HuH-7 (cell line): ENCODE measurements around the gene ABCA7.

Experiments
- DNase-seq: peaks from one replicate; pipeline ENCODE4 v3.0.0; 2011; ENCODE audit warnings: low spot score

Gene ABCA7

GRCh38 chr19:1055886-1056620, 16.1 kb downstream of the ABCA7 start:
- DNase-seq = no peak

- DNase-seq = no peak
These were observed 17.4 kb downstream of the ABCA7 start for GRCh38 chr19:1057176-1057855.

GRCh38 chr19:1058112-1058511, 18.2 kb downstream of the ABCA7 start:
- no peak for DNase-seq

GRCh38 chr19:1060689-1061088, 20.8 kb downstream of the ABCA7 start:
- DNase-seq = no peak

GRCh38 chr19:1061987-1062386, 22.1 kb downstream of the ABCA7 start:
- DNase-seq = no peak

- DNase-seq = peak; percentile 67
These were observed 22.6 kb downstream of the ABCA7 start for GRCh38 chr19:1062387-1063029.

- DNase-seq = no peak
These were observed 23.4 kb downstream of the ABCA7 start for GRCh38 chr19:1063030-1063908.

- DNase-seq = peak; percentile 59
These were observed 24.2 kb downstream of the ABCA7 start for GRCh38 chr19:1063909-1064660.

GRCh38 chr19:1064661-1065605, 25.0 kb downstream of the ABCA7 start:
- DNase-seq = peak; percentile 80

GRCh38 chr19:1065606-1066109, 25.8 kb downstream of the ABCA7 start:
- DNase-seq = peak; percentile 55

- peak; percentile 69 for DNase-seq
These were observed 26.4 kb downstream of the ABCA7 start for GRCh38 chr19:1066251-1066747.

- DNase-seq = peak; percentile 54
These were observed 26.9 kb downstream of the ABCA7 start, which contains the start of gene ARHGAP45 for GRCh38 chr19:1066748-1067340. ARHGAP45 (plus strand) TSS chr19:1067167; CDS start chr19:1067406, 239 bp downstream.

GRCh38 chr19:1067341-1067957, 27.5 kb downstream of the ABCA7 start:
- no peak for DNase-seq

- no peak for DNase-seq
These were observed 28.4 kb downstream of the ABCA7 start for GRCh38 chr19:1068009-1069001.

- DNase-seq = no peak
These were observed 29.3 kb downstream of the ABCA7 start for GRCh38 chr19:1069009-1069779.

- no peak for DNase-seq
These were observed 30.6 kb downstream of the ABCA7 start for GRCh38 chr19:1070576-1070930.
